ENCODE measurements around the gene SLCO6A1.

The SLCO6A1 gene

GRCh38 chr5:102385365-102385764 is 113.4 kb downstream of the SLCO6A1 start:
- no peak for TF ChIP-seq CTCF (IDR thresholded peaks at IDR 0.05; ENCODE audit: low read length, missing control alignments)
- DNase-seq (ENCODE audit: low read depth) = no peak
- no peak overlapping the region for H3K4me3 ChIP-seq (replicated peaks; ENCODE audit: low read depth, low read length)

- TF ChIP-seq CTCF (IDR thresholded peaks at IDR 0.05; ENCODE audit: low read length, missing control alignments) = no peak
- no peak for DNase-seq (ENCODE audit: low read depth)
- H3K4me3 ChIP-seq (replicated peaks; ENCODE audit: low read depth, low read length) = no peak overlapping the region
Measured at GRCh38 chr5:102380174-102380573, 118.6 kb downstream of the SLCO6A1 start.

- no peak for TF ChIP-seq CTCF (IDR thresholded peaks at IDR 0.05; ENCODE audit: low read length, missing control alignments)
- no peak overlapping the region for H3K4me3 ChIP-seq (replicated peaks; ENCODE audit: low read depth, low read length)
- DNase-seq (ENCODE audit: low read depth) = no peak
Measured at GRCh38 chr5:102375876-102376275, 122.9 kb downstream of the SLCO6A1 start.

- TF ChIP-seq CTCF (IDR thresholded peaks at IDR 0.05; ENCODE audit: low read length, missing control alignments) = no peak
- DNase-seq (ENCODE audit: low read depth) = no peak
Measured at GRCh38 chr5:102375272-102375671, 123.5 kb downstream of the SLCO6A1 start.

DNA sequence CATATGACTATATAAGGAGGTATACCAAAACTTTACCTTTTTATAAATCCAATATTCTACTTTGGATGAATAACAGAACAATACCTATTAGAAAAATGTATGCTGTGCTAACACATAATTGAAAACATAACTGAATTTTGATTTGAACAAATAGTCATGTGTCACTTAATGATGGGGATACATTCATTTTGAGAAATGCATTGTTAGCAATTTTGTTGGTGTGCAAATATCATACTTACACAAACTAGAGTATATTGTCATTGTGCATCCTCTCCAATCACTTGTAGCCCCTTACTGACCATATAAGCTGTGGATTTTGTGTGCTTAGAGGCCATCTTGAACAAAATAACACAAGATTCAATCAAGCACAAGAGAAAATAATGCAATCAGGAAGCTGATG is 130.4 kb downstream of the SLCO6A1 start:
- DNase-seq (ENCODE audit: low read depth) = no peak
- TF ChIP-seq CTCF (IDR thresholded peaks at IDR 0.05; ENCODE audit: low read length, missing control alignments) = no peak

More at GRCh38 chr5:102375272-102375671, 123.5 kb downstream of the SLCO6A1 start:
- H3K4me3 ChIP-seq (replicated peaks; ENCODE audit: low read depth, low read length) = no peak overlapping the region

DNA sequence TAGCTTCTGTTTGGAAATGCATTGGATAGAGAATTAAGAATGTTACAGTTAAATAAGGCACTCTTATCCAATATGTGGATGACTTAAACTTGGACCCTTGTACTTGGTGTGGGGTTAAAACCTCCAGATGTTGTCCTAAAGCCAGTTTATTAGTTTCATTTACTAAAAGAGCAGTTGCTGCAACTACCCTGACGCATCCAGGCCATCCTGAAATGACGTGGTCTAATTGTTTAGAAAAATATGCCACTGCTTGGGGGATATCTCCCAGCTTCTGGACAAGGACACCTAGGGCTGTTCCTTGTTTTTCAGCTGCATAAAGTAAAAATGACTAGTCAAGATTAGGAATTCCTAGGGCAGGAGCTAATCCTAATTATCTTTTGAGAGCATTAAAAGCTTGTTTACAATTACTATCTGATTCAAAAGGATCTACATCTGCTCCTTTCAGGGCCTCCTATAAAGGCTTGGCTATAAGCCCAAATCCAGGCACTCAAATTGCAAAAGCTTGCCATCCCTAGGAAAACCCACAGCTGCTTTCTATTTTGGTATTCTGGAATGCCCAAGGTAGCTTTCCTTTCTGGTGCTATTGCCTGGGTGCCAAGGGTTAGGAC is 157.0 kb downstream of the SLCO6A1 start:
- no peak overlapping the region for H3K4me3 ChIP-seq (replicated peaks; ENCODE audit: low read depth, low read length)
- TF ChIP-seq CTCF (IDR thresholded peaks at IDR 0.05; ENCODE audit: low read length, missing control alignments) = no peak
- no peak for DNase-seq (ENCODE audit: low read depth)

More for the DNA sequence above, 130.4 kb downstream of the SLCO6A1 start:
- no peak overlapping the region for H3K4me3 ChIP-seq (replicated peaks; ENCODE audit: low read depth, low read length)

- TF ChIP-seq CTCF (IDR thresholded peaks at IDR 0.05; ENCODE audit: low read length, missing control alignments) = no peak
- DNase-seq (ENCODE audit: low read depth) = no peak
- H3K4me3 ChIP-seq (replicated peaks; ENCODE audit: low read depth, low read length) = no peak overlapping the region
Measured at GRCh38 chr5:102324714-102325113, 174.1 kb downstream of the SLCO6A1 start.

Data from fibroblast of pulmonary artery (primary cell).